C4-2B (cell line): ENCODE results near the gene HAPLN3.

ENCODE experiments used
- H3K27ac ChIP-seq: fragments of 450-650 bp; 2 replicates; pipeline ENCODE4 v1.5.1; 2017
- ZFX ChIP-seq: fragments of 450-650 bp; IDR thresholded peaks from 2 replicates; pipeline ENCODE4 v1.6.1; 2017
- TF ChIP-seq, protein P1 (sequence below): fragments of 450-650 bp; conservative IDR thresholded peaks from 2 replicates; pipeline ENCODE4 v1.5.1; 2017; ENCODE audit warnings: mild to moderate bottlenecking

Gene HAPLN3

DNA sequence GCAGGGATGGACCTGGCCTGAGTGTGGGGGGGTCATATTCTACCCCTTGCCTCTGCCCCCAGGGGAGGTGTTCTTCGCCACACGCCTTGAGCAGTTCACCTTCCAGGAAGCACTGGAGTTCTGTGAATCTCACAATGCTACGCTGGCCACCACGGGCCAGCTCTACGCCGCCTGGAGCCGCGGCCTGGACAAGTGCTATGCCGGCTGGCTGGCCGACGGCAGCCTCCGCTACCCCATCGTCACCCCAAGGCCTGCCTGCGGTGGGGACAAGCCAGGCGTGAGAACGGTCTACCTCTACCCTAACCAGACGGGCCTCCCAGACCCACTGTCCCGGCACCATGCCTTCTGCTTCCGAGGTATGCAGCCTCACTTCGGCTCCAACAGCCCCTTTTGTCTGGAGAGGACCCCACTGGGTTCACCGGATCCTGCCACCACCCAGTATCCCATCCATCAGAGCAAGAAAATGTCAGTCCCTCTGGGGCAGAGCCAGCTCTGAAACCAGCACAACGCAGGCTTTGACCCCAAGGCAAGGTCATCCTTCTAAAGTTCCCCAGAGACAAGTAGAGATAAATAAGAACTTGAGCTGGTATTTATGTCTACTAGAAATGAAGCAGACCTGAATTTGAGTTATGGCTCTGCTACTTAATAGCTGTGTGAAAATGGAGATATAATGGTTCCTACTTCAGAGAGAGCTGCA, 45.8 kb downstream of the HAPLN3 start:
- TF ChIP-seq, protein P1, sequence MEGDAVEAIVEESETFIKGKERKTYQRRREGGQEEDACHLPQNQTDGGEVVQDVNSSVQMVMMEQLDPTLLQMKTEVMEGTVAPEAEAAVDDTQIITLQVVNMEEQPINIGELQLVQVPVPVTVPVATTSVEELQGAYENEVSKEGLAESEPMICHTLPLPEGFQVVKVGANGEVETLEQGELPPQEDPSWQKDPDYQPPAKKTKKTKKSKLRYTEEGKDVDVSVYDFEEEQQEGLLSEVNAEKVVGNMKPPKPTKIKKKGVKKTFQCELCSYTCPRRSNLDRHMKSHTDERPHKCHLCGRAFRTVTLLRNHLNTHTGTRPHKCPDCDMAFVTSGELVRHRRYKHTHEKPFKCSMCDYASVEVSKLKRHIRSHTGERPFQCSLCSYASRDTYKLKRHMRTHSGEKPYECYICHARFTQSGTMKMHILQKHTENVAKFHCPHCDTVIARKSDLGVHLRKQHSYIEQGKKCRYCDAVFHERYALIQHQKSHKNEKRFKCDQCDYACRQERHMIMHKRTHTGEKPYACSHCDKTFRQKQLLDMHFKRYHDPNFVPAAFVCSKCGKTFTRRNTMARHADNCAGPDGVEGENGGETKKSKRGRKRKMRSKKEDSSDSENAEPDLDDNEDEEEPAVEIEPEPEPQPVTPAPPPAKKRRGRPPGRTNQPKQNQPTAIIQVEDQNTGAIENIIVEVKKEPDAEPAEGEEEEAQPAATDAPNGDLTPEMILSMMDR: no peak
- no peak for TF ChIP-seq ZFX
- no peak overlapping the region for H3K27ac ChIP-seq

GRCh38 chr15:88848203-88848602, 47.1 kb downstream of the HAPLN3 start:
- no peak overlapping the region for H3K27ac ChIP-seq
- no peak for TF ChIP-seq ZFX
- TF ChIP-seq, protein P1: no peak

- no peak overlapping the region for H3K27ac ChIP-seq
- TF ChIP-seq, protein P1: no peak
- TF ChIP-seq ZFX: no peak
These were observed 48.2 kb downstream of the HAPLN3 start for GRCh38 chr15:88847144-88847543.

DNA sequence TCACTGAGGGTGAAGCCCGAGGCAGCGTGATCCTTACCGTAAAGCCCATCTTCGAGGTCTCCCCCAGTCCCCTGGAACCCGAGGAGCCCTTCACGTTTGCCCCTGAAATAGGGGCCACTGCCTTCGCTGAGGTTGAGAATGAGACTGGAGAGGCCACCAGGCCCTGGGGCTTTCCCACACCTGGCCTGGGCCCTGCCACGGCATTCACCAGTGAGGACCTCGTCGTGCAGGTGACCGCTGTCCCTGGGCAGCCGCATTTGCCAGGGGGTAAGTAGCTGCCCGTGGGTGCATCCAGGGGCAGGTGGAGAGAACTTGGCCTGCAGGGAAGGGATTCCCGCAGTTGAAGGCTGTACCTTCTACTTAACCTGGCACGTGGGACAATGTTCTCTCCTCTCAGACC, 49.7 kb downstream of the HAPLN3 start:
- TF ChIP-seq, protein P1: no peak
- TF ChIP-seq ZFX: no peak
- no peak overlapping the region for H3K27ac ChIP-seq

- no peak overlapping the region for H3K27ac ChIP-seq
- TF ChIP-seq, protein P1: no peak
- TF ChIP-seq ZFX: no peak
These were observed 50.5 kb downstream of the HAPLN3 start for GRCh38 chr15:88844749-88845386.

- H3K27ac ChIP-seq: no peak overlapping the region
- TF ChIP-seq ZFX: no peak
- TF ChIP-seq, protein P1: no peak
These were observed 52.0 kb downstream of the HAPLN3 start for GRCh38 chr15:88843334-88843733.

DNA sequence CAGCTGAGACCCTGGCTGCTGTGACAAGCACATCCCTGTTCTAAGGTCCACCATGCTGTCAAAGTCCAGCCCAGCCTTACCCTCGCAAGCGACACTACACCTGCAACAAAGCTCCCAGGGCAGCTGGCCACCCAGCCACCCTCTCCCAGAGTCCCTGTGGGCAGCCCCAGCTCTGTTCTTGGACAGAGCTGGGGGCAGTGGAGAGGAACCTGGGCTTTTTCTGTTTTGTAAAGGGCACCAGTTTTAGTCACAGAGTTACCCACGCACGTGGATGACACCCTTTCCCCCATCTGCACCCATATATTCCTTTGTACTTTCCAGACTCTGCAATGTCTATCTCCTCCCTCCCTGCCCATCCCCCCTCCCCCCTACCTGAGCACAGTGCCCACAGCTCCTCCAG, 53.2 kb downstream of the HAPLN3 start:
- no peak for TF ChIP-seq ZFX
- TF ChIP-seq, protein P1: no peak
- no peak overlapping the region for H3K27ac ChIP-seq
